ACHN (cell line): Measurements from ENCODE around the gene HK2.
A peak's percentile ranks its signal among the peaks of the same experiment; 100 is the strongest.

Source experiments
- DNase-seq: peaks from one replicate; pipeline ENCODE4 v3.0.0-alpha.2; 2015
- in situ Hi-C: cut with HindIII; loops from 2 replicates; pipeline ENCODE4 v1.10.0; 2017; ENCODE audit warnings: low sequenced_read_pairs, low pct_ligation_motif_present, low pct_unique_long_range_greater_than_20kb

Gene HK2

GRCh38 chr2:74867841-74868658 is 34.1 kb downstream of the HK2 start:
- peak; percentile 78 for DNase-seq
- in situ Hi-C loops = loop anchor here (25.0 kb wide), 1 partner anchor 181 kb away; no protein-coding TSS in a partner anchor

GRCh38 chr2:74869517-74869916 is 35.6 kb downstream of the HK2 start:
- in situ Hi-C loops = loop anchor here (25.0 kb wide), 1 partner anchor 182 kb away; no protein-coding TSS in a partner anchor
- no peak for DNase-seq

GRCh38 chr2:74870951-74871350 is 37.0 kb downstream of the HK2 start:
- in situ Hi-C loops = loop anchor here (25.0 kb wide), 1 partner anchor 184 kb away; no protein-coding TSS in a partner anchor
- DNase-seq = no peak

- in situ Hi-C loops = loop anchor here (25.0 kb wide), 1 partner anchor 184 kb away; no protein-coding TSS in a partner anchor
- DNase-seq = no peak
These were observed 37.5 kb downstream of the HK2 start for GRCh38 chr2:74871414-74871813.

- in situ Hi-C loops = loop anchor here (25.0 kb wide), 1 partner anchor 185 kb away; no protein-coding TSS in a partner anchor
These were observed 38.5 kb downstream of the HK2 start for GRCh38 chr2:74872389-74872836.

GRCh38 chr2:74873012-74873665 is 39.2 kb downstream of the HK2 start:
- DNase-seq = no peak
- in situ Hi-C loops = loop anchor here (25.0 kb wide), 1 partner anchor 186 kb away; no protein-coding TSS in a partner anchor

More at GRCh38 chr2:74872389-74872836, 38.5 kb downstream of the HK2 start:
- DNase-seq = no peak

- in situ Hi-C loops = loop anchor here (25.0 kb wide), 1 partner anchor 187 kb away; no protein-coding TSS in a partner anchor
- no peak for DNase-seq
These were observed 40.0 kb downstream of the HK2 start for GRCh38 chr2:74873678-74874640.

GRCh38 chr2:74876081-74876886 is 42.4 kb downstream of the HK2 start:
- peak; percentile 66 for DNase-seq
- in situ Hi-C loops = no loop called here

- DNase-seq = no peak
- in situ Hi-C loops = no loop called here
These were observed 43.4 kb downstream of the HK2 start for GRCh38 chr2:74877376-74877775.

- DNase-seq = no peak
- in situ Hi-C loops = no loop called here
These were observed 44.0 kb downstream of the HK2 start for GRCh38 chr2:74877781-74878433.

- in situ Hi-C loops = no loop called here
These were observed 44.6 kb downstream of the HK2 start for GRCh38 chr2:74878551-74878950.

GRCh38 chr2:74880054-74880728 is 46.3 kb downstream of the HK2 start:
- in situ Hi-C loops = no loop called here
- no peak for DNase-seq

More at GRCh38 chr2:74878551-74878950, 44.6 kb downstream of the HK2 start:
- no peak for DNase-seq

- DNase-seq = no peak
- in situ Hi-C loops = no loop called here
These were observed 47.2 kb downstream of the HK2 start for GRCh38 chr2:74881176-74881575.

- no peak for DNase-seq
- in situ Hi-C loops = no loop called here
These were observed 47.8 kb downstream of the HK2 start for GRCh38 chr2:74881626-74882298.

GRCh38 chr2:74882299-74882687 is 48.4 kb downstream of the HK2 start:
- no peak for DNase-seq
- in situ Hi-C loops = no loop called here

- DNase-seq = no peak
- in situ Hi-C loops = no loop called here
These were observed 49.1 kb downstream of the HK2 start for GRCh38 chr2:74883011-74883410.
